Spleen (tissue), 7 donors: ENCODE measurements around the gene JARID2.

ENCODE experiments used
- POLR2AphosphoS5 ChIP-seq, 3 donors: sonication (generic); formaldehyde crosslinking; IDR thresholded peaks; one replicate each; pipeline ENCODE4 v1.5.1; 2017; ENCODE audit warnings: antibody characterized with exemption in 3 of 3
- TF ChIP-seq, protein P1 (sequence below), 11 experiments: fragments of 200-600 bp in 7 of 11; fragments of 450-650 bp in 4 of 11; sonication (generic) in 4 of 11; IDR thresholded peaks in 8 of 11; conservative IDR thresholded peaks in 3 of 11; 1 replicate in 7 of 11; 2 replicates in 4 of 11; pipeline versions ENCODE4 v1.4.0 to v1.8.0; 2016 to 2021; ENCODE audit warnings: antibody characterized with exemption in 11 of 11, inconsistent platforms in 4 of 11, mild to moderate bottlenecking in 1 of 11
- donor health status: DM: no; HTN: no; CAD: no; lungs with moderate emphysema.
- donor health status: DM: no; HTN: no; CAD: no.
- donor health status: DM: no; HTN: no; CAD: no.

DNA sequence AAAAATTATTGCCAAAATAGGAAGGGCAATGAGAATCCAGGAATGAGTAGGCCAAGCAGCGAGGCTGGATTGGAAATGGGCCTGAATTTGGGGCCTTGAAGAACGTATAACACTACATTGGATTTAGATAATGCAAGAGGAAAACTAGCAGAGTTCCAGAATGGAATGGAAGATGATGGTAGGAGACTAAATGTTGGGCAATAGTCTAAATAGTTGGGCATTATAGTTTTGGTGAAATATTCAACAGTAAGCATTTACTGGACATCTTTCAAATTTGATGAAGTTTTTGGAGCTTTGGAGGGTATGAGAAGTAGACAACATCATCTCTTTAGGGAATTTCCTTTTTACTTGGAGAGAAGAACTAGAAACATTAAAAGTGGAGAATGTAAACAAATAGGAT lies 3.4 kb upstream of the JARID2 start:
- TF ChIP-seq, protein P1, sequence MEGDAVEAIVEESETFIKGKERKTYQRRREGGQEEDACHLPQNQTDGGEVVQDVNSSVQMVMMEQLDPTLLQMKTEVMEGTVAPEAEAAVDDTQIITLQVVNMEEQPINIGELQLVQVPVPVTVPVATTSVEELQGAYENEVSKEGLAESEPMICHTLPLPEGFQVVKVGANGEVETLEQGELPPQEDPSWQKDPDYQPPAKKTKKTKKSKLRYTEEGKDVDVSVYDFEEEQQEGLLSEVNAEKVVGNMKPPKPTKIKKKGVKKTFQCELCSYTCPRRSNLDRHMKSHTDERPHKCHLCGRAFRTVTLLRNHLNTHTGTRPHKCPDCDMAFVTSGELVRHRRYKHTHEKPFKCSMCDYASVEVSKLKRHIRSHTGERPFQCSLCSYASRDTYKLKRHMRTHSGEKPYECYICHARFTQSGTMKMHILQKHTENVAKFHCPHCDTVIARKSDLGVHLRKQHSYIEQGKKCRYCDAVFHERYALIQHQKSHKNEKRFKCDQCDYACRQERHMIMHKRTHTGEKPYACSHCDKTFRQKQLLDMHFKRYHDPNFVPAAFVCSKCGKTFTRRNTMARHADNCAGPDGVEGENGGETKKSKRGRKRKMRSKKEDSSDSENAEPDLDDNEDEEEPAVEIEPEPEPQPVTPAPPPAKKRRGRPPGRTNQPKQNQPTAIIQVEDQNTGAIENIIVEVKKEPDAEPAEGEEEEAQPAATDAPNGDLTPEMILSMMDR (IDR thresholded peaks at IDR 0.05 in 8 of 11, conservative IDR thresholded peaks at IDR 0.05 in 3 of 11), result no peak
- TF ChIP-seq POLR2AphosphoS5 (IDR thresholded peaks at IDR 0.05), result no peak
